Upper lobe of left lung (tissue), 6 donors: ENCODE measurements around the gene GGNBP2. TPM values are rescaled to one million over a fixed set of nuclear protein-coding genes. Genes with fewer than 3 reads are reported as not detected.
A peak's percentile ranks its signal among the peaks of the same experiment; 100 is the strongest.

ENCODE experiments used
- ATAC-seq, 2 donors: fragments of 200-7000 bp; cut with Tn5 transposase; one replicate each; pipeline ENCODE4 v1.9.1; 2022; ENCODE audit warnings: mild to moderate bottlenecking in 2 of 2, moderate library complexity in 2 of 2; ENCODE audit not compliant: low FRiP score in 2 of 2
- DNase-seq, 2 donors: peaks; one replicate each; pipeline ENCODE4 v3.0.0-alpha.2; 2019 to 2020
- H3K27ac ChIP-seq, 4 donors: fragments of 200-600 bp; sonication (generic); one replicate each; pipeline ENCODE4 v1.5.1; 2016 to 2019
- H3K27me3 ChIP-seq, 4 donors: fragments of 200-600 bp; sonication (generic); one replicate each; pipeline ENCODE4 v1.5.1; 2017 to 2019
- H3K36me3 ChIP-seq, 4 donors: fragments of 200-600 bp; sonication (generic); one replicate each; pipeline ENCODE4 v1.5.1; 2016 to 2019
- H3K4me1 ChIP-seq, 4 donors: fragments of 200-600 bp; sonication (generic); one replicate each; pipeline ENCODE4 v1.5.1; 2018 to 2019
- H3K4me3 ChIP-seq, 4 donors: fragments of 200-600 bp; sonication (generic); one replicate each; pipeline ENCODE4 v1.5.1; 2017 to 2019; ENCODE audit warnings: mild to moderate bottlenecking in 2 of 4, moderate library complexity in 1 of 4
- H3K9me3 ChIP-seq, 4 donors: fragments of 200-600 bp; sonication (generic); one replicate each; pipeline ENCODE4 v1.5.1; 2018 to 2019
- EP300 ChIP-seq, 4 donors: sonication (generic); formaldehyde crosslinking; IDR thresholded peaks; one replicate each; pipeline ENCODE4 v1.5.1; 2017; ENCODE audit warnings: antibody characterized with exemption in 4 of 4, control low read depth in 2 of 4
- POLR2A ChIP-seq, 4 donors: fragments of 450-650 bp; IDR thresholded peaks; one replicate each; pipeline ENCODE4 v1.5.1; 2016 to 2017; ENCODE audit warnings: antibody characterized with exemption in 4 of 4, mild to moderate bottlenecking in 2 of 4
- POLR2AphosphoS5 ChIP-seq, 2 donors: sonication (generic); formaldehyde crosslinking; IDR thresholded peaks; one replicate each; pipeline ENCODE4 v1.5.1; 2017; ENCODE audit warnings: antibody characterized with exemption in 2 of 2
- WGBS, 2 donors: methylation state at CpG; one replicate each; pipeline ENCODE4 v1.1.5; 2017 to 2018; 5-methylcytosine and 5-hydroxymethylcytosine counted together
- total RNA-seq, 6 donors: library from RNA; depleted of rRNA in 4 of 6; stranded (reverse); fragments of >200 nt in 4 of 6; gene quantifications; one replicate each; pipeline versions ENCODE4 v1.1.0 to v1.2.1, GENCODE V29; 2016 to 2021
- TF ChIP-seq, protein P1 (sequence below), 6 experiments: fragments of 450-650 bp in 4 of 6; fragments of 200-600 bp in 2 of 6; sonication (generic) in 2 of 6; IDR thresholded peaks; one replicate each; pipeline ENCODE4 v1.5.1; 2016 to 2019; ENCODE audit warnings: antibody characterized with exemption in 6 of 6
- donor health status: DM: no; HTN: no; CAD: no; lungs with moderate emphysema.
- donor health status: DM: no; HTN: yes; CAD: no; lungs with severe emphysema.

Gene GGNBP2, protein sequence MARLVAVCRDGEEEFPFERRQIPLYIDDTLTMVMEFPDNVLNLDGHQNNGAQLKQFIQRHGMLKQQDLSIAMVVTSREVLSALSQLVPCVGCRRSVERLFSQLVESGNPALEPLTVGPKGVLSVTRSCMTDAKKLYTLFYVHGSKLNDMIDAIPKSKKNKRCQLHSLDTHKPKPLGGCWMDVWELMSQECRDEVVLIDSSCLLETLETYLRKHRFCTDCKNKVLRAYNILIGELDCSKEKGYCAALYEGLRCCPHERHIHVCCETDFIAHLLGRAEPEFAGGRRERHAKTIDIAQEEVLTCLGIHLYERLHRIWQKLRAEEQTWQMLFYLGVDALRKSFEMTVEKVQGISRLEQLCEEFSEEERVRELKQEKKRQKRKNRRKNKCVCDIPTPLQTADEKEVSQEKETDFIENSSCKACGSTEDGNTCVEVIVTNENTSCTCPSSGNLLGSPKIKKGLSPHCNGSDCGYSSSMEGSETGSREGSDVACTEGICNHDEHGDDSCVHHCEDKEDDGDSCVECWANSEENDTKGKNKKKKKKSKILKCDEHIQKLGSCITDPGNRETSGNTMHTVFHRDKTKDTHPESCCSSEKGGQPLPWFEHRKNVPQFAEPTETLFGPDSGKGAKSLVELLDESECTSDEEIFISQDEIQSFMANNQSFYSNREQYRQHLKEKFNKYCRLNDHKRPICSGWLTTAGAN
- 100 to 1,000 TPM in 1 of 6 donors, 10 to 100 TPM in 5; 36.8 to 101 (median 70.0) TPM for total RNA-seq

DNA sequence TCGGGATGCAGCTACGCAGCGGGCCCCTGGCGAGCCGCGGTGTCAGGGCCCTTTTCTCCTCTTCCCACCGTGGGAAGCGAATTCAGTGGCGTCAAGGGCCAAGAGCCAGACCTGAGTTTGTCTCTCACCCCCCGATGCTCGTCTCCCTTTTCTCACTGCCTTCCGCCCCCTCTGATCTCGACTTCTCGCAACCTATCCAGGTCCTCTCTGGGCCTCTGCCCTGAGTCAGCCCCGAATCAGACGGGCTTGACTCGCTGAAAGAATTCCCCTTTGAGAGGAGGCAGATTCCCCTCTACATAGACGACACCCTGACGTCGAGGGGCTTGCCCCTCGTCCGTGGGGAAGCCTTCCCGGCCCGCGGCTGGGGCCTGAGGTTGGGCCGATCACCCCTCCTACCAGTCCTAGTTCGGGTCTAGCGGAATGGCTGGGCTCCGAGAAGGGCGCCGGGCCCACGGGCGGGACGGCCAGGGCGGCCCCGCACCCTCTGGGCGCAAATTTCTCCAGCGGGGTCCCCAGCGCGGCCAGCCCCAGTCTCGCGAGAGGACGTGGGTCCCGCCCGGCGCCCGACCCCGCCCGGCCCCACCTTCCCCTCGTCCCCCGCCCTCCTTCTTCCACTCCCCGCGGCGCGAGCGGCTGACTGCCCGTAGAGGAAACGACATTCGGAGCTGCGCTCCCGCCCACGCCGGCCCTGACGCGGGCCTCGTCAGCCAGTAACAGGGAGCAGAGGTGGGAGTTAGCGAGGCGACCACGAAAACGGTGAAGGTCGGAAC, at the start of gene GGNBP2:
Gene GGNBP2 (plus strand): TSS at position 613 of the 770 bp plus-strand sequence. CDS start 806 bp downstream, outside the sequence.
- ATAC-seq (peak; percentile 92 to 94), DNase-seq (peak; percentile 92 to 98)
- Histone ChIP-seq H3K36me3 (peaks cover 0 to 4% (median 0%) of the 10 kb centered on the region in 4 donors), H3K4me1 (peaks cover 40 to 47% (median 42%) of the 10 kb centered on the region in 4 donors), H3K27ac (peak within 1 kb of the TSS; percentile 99 to 100 (median 100)), H3K9me3 (no peaks in the 10 kb centered on the region), H3K27me3 (no peaks in the 10 kb centered on the region), H3K4me3 (peak within 1 kb of the TSS; percentile 84 to 97 (median 94))
- 1% methylated on average over 24 to 41 of the region's 71 CpGs for WGBS, 2 donors
- peak; percentile 33 to 92 (median 66) for TF ChIP-seq POLR2A (IDR thresholded peaks at IDR 0.05)
- peak; percentile 96 to 97 for TF ChIP-seq POLR2AphosphoS5 (IDR thresholded peaks at IDR 0.05)
- peak in 1 of 4 donors; percentile 49 for TF ChIP-seq EP300 (IDR thresholded peaks at IDR 0.05)
- TF ChIP-seq, protein P1, sequence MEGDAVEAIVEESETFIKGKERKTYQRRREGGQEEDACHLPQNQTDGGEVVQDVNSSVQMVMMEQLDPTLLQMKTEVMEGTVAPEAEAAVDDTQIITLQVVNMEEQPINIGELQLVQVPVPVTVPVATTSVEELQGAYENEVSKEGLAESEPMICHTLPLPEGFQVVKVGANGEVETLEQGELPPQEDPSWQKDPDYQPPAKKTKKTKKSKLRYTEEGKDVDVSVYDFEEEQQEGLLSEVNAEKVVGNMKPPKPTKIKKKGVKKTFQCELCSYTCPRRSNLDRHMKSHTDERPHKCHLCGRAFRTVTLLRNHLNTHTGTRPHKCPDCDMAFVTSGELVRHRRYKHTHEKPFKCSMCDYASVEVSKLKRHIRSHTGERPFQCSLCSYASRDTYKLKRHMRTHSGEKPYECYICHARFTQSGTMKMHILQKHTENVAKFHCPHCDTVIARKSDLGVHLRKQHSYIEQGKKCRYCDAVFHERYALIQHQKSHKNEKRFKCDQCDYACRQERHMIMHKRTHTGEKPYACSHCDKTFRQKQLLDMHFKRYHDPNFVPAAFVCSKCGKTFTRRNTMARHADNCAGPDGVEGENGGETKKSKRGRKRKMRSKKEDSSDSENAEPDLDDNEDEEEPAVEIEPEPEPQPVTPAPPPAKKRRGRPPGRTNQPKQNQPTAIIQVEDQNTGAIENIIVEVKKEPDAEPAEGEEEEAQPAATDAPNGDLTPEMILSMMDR (IDR thresholded peaks at IDR 0.05) = no peak

DNA sequence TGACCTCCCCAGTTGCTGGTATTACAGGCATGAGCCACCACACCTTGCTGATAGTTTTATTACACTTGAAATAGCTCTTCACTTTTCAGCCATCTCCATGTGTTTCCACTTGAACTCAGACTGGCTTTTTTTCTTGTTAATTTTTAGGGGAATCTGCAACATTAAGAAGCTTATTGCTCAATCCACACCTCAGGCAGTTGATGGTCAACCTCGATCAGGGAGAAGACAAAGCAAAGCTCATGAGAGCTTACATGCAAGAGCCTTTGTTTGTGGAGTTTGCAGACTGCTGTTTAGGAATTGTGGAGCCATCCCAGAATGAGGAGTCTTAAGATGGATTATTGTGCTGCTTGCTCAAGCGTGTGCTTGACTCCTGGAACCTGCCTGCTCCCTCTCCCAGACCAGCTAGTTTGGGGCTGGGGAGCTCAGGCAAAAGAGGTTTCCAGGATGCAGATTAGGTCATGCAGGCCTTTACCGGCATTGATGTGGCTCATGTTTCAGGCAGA, 49.6 kb upstream of the GGNBP2 start:
- DNase-seq (no peak), ATAC-seq (no peak)
- 68 to 74% methylated on average over 3 of the region's 3 CpGs for WGBS, 2 donors
- H3K4me1 ChIP-seq = no peaks in the 10 kb centered on the region
- H3K27ac ChIP-seq = no peak overlapping the region
- no peaks in the 10 kb centered on the region for H3K27me3 ChIP-seq
- TF ChIP-seq POLR2AphosphoS5 (IDR thresholded peaks at IDR 0.05) = no peak
- TF ChIP-seq, protein P1 (IDR thresholded peaks at IDR 0.05) = no peak
- no peak for TF ChIP-seq POLR2A (IDR thresholded peaks at IDR 0.05)
- TF ChIP-seq EP300 (IDR thresholded peaks at IDR 0.05) = no peak
- H3K4me3 ChIP-seq = no peak overlapping the region
- no peaks in the 10 kb centered on the region for H3K9me3 ChIP-seq
- peaks cover 22 to 85% (median 60%) of the 10 kb centered on the region in 4 donors for H3K36me3 ChIP-seq

DNA sequence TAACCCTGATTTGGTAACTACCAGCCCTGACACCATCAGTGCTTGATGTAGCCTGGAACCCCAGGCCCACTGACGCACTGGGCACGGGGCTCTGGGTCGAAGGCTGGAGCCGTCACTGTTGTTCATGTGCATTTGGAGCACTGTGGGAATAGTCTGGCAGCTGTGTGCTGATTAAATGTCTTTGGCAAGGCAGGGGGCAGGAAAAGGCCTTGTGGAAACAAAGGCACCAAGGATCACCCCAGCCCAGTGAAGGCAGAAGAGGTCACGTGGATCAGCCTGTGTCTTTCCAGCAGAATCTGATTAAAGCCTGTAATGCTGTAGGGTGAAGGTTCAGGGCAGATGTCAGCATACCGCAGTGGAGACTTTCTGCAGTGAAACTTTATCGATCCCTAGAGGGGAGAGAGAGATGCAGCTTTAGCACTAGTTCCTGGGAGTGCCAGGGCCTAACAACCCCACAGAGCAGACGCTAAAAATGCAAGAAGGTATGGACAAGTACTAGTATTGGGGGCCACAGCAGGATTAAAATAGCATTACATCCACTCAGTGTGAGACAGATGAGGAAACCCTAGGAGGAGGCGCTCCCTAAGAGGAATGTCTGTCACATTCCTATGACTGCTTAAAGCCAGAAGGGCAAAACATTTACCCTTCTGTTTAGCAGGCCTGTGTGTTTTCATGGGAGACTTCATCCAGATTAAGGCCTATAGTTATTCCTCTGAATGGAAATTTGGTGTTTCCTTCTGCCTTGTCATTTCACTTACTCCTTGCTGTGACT, 48.5 kb upstream of the GGNBP2 start:
- no peak overlapping the region for H3K27ac ChIP-seq
- no peak for DNase-seq
- WGBS, 2 donors = 93 to 96% methylated on average over 5 to 9 of the region's 9 CpGs
- no peaks in the 10 kb centered on the region for H3K27me3 ChIP-seq
- peaks cover 22 to 88% (median 65%) of the 10 kb centered on the region in 4 donors for H3K36me3 ChIP-seq
- no peaks in the 10 kb centered on the region for H3K9me3 ChIP-seq
- H3K4me1 ChIP-seq = no peaks in the 10 kb centered on the region
- no peak overlapping the region for H3K4me3 ChIP-seq
- no peak for ATAC-seq
- TF ChIP-seq, protein P1 (IDR thresholded peaks at IDR 0.05) = no peak
- TF ChIP-seq POLR2AphosphoS5 (IDR thresholded peaks at IDR 0.05) (no peak), EP300 (IDR thresholded peaks at IDR 0.05) (no peak), POLR2A (IDR thresholded peaks at IDR 0.05) (no peak)

DNA sequence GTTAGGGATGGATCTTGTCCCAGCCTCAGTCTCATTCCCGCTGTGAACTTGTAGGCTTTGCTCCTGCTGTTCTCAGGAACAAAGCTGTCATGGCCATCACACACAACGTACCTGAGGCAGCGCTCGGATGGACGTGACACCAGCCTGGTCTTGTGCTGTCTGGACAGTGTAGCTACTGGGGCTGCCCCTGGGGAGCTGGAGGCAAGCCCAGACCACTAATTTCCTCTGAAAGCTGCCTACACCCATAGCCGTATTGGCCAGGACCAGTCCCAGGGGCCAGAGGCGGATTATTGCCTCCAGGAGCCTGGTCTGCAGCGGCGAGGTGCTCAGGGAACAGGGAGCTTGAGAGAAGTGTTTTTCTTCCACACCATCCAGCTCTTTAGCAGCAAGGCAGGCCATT, 46.6 kb upstream of the GGNBP2 start:
- TF ChIP-seq POLR2A (IDR thresholded peaks at IDR 0.05) (no peak), POLR2AphosphoS5 (IDR thresholded peaks at IDR 0.05) (no peak), EP300 (IDR thresholded peaks at IDR 0.05) (no peak)
- TF ChIP-seq, protein P1 (IDR thresholded peaks at IDR 0.05) = no peak
- peaks cover 22 to 74% (median 60%) of the 10 kb centered on the region in 4 donors for H3K36me3 ChIP-seq
- H3K4me1 ChIP-seq = no peaks in the 10 kb centered on the region
- DNase-seq (no peak), ATAC-seq (no peak)
- no peaks in the 10 kb centered on the region for H3K9me3 ChIP-seq
- no peak overlapping the region for H3K4me3 ChIP-seq
- 89 to 93% methylated on average over 9 of the region's 9 CpGs for WGBS, 2 donors
- H3K27me3 ChIP-seq = no peaks in the 10 kb centered on the region
- no peak overlapping the region for H3K27ac ChIP-seq
